ENCODE results near the gene RARG. TPM values are rescaled to one million over a fixed set of nuclear protein-coding genes. Genes with fewer than 3 reads are reported as not detected.

Gene RARG
- total RNA-seq, 1 experiment from 2014 or later = 14.0 TPM

DNA sequence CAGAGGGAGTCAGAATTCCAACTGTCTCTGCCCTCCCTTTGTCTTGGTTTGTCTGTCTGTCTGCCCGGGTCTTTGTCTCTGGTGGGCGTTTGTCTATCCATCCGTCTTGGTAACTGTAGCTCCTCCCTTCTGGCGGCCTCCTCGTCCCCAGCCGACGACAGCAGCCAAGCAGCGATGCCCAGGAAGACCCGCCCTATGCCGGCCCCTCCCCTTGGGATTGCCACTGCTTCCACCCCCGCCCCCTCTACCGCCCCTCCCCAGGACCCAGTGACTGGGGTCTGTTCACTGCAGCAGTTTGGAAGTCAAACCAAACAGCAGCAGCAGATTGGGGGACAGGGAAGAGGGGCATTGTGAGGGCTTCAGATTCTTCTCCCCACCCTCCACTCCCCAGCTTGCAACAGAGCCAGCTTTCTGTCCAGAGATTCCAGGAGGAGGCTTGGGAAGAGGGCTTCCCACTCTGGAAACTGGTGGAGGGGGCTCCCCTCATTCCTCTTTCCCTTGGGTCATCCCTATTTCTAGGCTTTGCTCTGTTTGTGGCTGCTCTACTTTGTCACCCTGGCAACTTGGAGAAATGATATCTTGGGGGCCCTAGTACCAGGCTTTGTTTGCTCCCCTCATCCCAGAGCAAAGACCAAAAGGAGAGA, 2.4 kb upstream of the RARG start:
- Histone ChIP-seq H3K9me3 (ENCODE audit: low read depth, low read length, poor library complexity, severe bottlenecking) (no peaks in the 10 kb centered on the region), H3K27ac (ENCODE audit: low read depth, low read length, poor library complexity, severe bottlenecking) (no peak overlapping the region), H3K4me3 (ENCODE audit: low read depth, low read length, poor library complexity, severe bottlenecking) (no peak overlapping the region), H3K36me3 (ENCODE audit: insufficient read depth, low read length, poor library complexity, severe bottlenecking) (no peaks in the 10 kb centered on the region), H3K27me3 (replicated peaks; ENCODE audit: insufficient read depth, low read depth, low read length, poor library complexity) (no peaks in the 10 kb centered on the region), H3K4me1 (ENCODE audit: insufficient read depth, low read length, poor library complexity, severe bottlenecking) (peaks cover 25% of the 10 kb centered on the region)
- ChIA-PET CTCF (no interaction called here), POLR2A (ENCODE audit: low non-redundant PET) (interaction anchor here (0.5 to 0.7 kb wide), 4 partner anchors 44 to 274 kb away, joined by 3 read pairs; no protein-coding TSS in a partner anchor)
- DNase-seq (ENCODE audit: low spot score) = peak; percentile 57
- intact Hi-C loops (cut with micrococcal nuclease; ENCODE audit: unreplicated experiment) = no loop called here
- TF ChIP-seq, protein P1, sequence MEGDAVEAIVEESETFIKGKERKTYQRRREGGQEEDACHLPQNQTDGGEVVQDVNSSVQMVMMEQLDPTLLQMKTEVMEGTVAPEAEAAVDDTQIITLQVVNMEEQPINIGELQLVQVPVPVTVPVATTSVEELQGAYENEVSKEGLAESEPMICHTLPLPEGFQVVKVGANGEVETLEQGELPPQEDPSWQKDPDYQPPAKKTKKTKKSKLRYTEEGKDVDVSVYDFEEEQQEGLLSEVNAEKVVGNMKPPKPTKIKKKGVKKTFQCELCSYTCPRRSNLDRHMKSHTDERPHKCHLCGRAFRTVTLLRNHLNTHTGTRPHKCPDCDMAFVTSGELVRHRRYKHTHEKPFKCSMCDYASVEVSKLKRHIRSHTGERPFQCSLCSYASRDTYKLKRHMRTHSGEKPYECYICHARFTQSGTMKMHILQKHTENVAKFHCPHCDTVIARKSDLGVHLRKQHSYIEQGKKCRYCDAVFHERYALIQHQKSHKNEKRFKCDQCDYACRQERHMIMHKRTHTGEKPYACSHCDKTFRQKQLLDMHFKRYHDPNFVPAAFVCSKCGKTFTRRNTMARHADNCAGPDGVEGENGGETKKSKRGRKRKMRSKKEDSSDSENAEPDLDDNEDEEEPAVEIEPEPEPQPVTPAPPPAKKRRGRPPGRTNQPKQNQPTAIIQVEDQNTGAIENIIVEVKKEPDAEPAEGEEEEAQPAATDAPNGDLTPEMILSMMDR (conservative IDR thresholded peaks at IDR 0.05; ENCODE audit: low read depth, low read length) = no peak
- TF ChIP-seq EZH2 (IDR thresholded peaks at IDR 0.05; ENCODE audit: borderline replicate concordance, low read depth, low read length, poor library complexity, severe bottlenecking) = no peak
- no TSS peak for BruUV-seq (replicated peaks)

DNA sequence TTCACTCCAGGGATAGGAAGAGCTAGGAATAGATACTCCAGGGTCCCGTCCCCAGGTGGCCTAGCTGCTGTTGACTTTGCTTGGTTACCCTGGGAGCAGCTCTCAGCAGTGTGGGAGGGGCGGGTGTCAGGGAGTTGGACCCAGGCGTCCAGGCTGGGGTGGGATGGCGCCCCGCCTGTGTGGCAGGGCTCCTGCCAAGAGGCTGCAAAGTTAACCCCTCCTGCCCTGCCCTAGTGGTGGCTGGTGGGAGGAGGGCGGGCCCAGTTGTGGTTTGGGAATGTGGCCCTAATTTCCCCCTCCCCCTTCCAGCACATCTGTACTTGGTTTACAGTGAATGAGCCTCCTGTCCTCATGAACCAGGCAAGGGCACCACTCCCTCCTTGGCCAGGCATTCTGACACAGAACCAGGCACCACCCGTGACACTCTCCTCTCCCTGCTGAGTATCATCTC, 1.7 kb upstream of the RARG start:
- BruUV-seq (replicated peaks) = no TSS peak
- H3K4me3 ChIP-seq (ENCODE audit: low read depth, low read length, poor library complexity, severe bottlenecking) = no peak overlapping the region
- H3K9me3 ChIP-seq (ENCODE audit: low read depth, low read length, poor library complexity, severe bottlenecking) = no peaks in the 10 kb centered on the region
- H3K27me3 ChIP-seq (replicated peaks; ENCODE audit: insufficient read depth, low read depth, low read length, poor library complexity) = no peaks in the 10 kb centered on the region
- ChIA-PET CTCF (no interaction called here), POLR2A (ENCODE audit: low non-redundant PET) (interaction anchor here (0.6 kb wide), 1 partner anchor 43 kb away, joined by 3 read pairs; no protein-coding TSS in a partner anchor)
- DNase-seq (ENCODE audit: low spot score) = no peak
- intact Hi-C loops (cut with micrococcal nuclease; ENCODE audit: unreplicated experiment) = no loop called here
- H3K4me1 ChIP-seq (ENCODE audit: insufficient read depth, low read length, poor library complexity, severe bottlenecking) = peaks cover 25% of the 10 kb centered on the region
- no peak overlapping the region for H3K27ac ChIP-seq (ENCODE audit: low read depth, low read length, poor library complexity, severe bottlenecking)
- TF ChIP-seq, protein P1 (conservative IDR thresholded peaks at IDR 0.05; ENCODE audit: low read depth, low read length) = no peak
- TF ChIP-seq EZH2 (IDR thresholded peaks at IDR 0.05; ENCODE audit: borderline replicate concordance, low read depth, low read length, poor library complexity, severe bottlenecking) = no peak
- no peaks in the 10 kb centered on the region for H3K36me3 ChIP-seq (ENCODE audit: insufficient read depth, low read length, poor library complexity, severe bottlenecking)

DNA sequence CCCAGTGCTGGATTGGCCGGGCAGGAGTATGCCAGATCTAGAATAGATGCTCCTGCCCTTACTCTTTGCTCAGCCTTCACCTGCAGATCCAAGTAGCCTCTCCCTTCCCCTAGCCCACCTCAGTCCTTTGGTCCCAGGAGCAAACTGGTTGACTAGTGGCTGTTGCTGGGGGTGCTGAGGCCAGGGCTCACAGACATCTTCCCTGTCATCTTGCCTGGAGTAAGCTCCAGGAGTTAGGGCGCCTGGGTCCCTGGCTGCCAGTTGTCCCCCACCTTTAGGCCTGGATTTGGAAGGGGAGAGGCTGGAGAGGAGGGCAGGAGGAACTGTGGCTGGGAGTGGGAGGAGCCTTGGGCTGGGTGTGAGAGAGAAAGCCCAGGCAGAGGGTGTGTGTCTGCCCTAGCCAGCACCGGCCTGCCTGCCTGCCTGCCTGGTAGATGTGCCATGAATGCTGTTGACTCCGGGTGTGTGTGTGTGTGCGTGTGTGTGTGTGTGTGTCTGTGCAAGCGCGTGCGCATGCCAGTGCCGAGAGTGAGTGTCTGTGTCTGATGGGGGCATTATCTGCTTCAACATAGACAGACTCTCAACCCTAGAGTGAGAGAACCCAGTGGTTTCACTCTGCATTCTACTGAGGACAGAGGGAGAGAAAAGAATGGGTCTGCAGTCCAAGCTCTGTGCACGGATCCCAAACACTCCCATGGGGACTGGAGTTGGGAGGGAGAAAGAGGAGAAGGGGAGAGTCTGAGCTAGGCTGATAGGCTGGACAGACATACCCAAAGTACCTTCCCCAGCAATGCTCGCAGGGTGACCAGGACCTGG, 845 bp upstream of the RARG start:
- TF ChIP-seq EZH2 (IDR thresholded peaks at IDR 0.05; ENCODE audit: borderline replicate concordance, low read depth, low read length, poor library complexity, severe bottlenecking) = no peak
- TF ChIP-seq, protein P1 (conservative IDR thresholded peaks at IDR 0.05; ENCODE audit: low read depth, low read length) = no peak
- intact Hi-C loops (cut with micrococcal nuclease; ENCODE audit: unreplicated experiment) = no loop called here
- ChIA-PET POLR2A (ENCODE audit: low non-redundant PET) (no interaction called here), CTCF (no interaction called here)
- no peaks in the 10 kb centered on the region for H3K9me3 ChIP-seq (ENCODE audit: low read depth, low read length, poor library complexity, severe bottlenecking)
- no peaks in the 10 kb centered on the region for H3K27me3 ChIP-seq (replicated peaks; ENCODE audit: insufficient read depth, low read depth, low read length, poor library complexity)
- no peak overlapping the region for H3K27ac ChIP-seq (ENCODE audit: low read depth, low read length, poor library complexity, severe bottlenecking)
- H3K4me3 ChIP-seq (ENCODE audit: low read depth, low read length, poor library complexity, severe bottlenecking) = peak overlapping the region; percentile 35
- peaks cover 25% of the 10 kb centered on the region for H3K4me1 ChIP-seq (ENCODE audit: insufficient read depth, low read length, poor library complexity, severe bottlenecking)
- DNase-seq (ENCODE audit: low spot score) = no peak
- BruUV-seq (replicated peaks) = no TSS peak
- no peaks in the 10 kb centered on the region for H3K36me3 ChIP-seq (ENCODE audit: insufficient read depth, low read length, poor library complexity, severe bottlenecking)
